HCT116 (cell line): ENCODE measurements around the gene KIRREL1. TPM values are rescaled to one million over a fixed set of nuclear protein-coding genes. Genes with fewer than 3 reads are reported as not detected.

Experiments
- ATAC-seq: fragments of 200-7000 bp; cut with Tn5 transposase; 2 replicates; pipeline ENCODE4 v1.9.1; 2020; ENCODE audit warnings: mild to moderate bottlenecking, moderate library complexity
- BruUV-seq: library from RNA; stranded (reverse); fragments of 400-500 nt; replicated peaks from 2 replicates; lab custom pipeline; 2021; lab: Mats Ljungman, UMichigan
- CTCF ChIA-PET: fragments of 300-600 bp; sonication (Branson Sonifier 250); formaldehyde crosslinking; loops from one replicate; lab custom pipeline; 2021; ENCODE audit warnings: antibody characterized with exemption; lab: Charles Lee
- POLR2A ChIA-PET: fragments of 300-600, 350-600 bp; sonication (Branson Sonifier 250); formaldehyde crosslinking; loops from one replicate; lab custom pipeline; 2021; ENCODE audit warnings: antibody characterized with exemption; lab: Charles Lee
- RAD21 ChIA-PET, 2 experiments: fragments of 300-600 bp; sonication (Branson Sonifier 250); formaldehyde crosslinking; loops; one replicate each; lab custom pipeline; 2023; ENCODE audit warnings: low total read pairs in 2 of 2; ENCODE audit not compliant: uncharacterized antibody in 2 of 2, unreplicated experiment in 2 of 2, low non-redundant PET in 1 of 2; lab: Charles Lee
- DNase-seq: peaks from one replicate; pipeline ENCODE4 v3.0.0-alpha.2; 2010; ENCODE audit warnings: low read depth, low spot score
- H2AFZ ChIP-seq: fragments of 200-600 bp; shearing (Covaris generic), sonication (generic); 2 replicates; pipeline ENCODE4 v1.6.1; 2017; ENCODE audit warnings: low read depth, mixed run types, mixed read lengths, antibody characterized with exemption, low read length; ENCODE audit not compliant: poor library complexity, severe bottlenecking
- H3K27ac ChIP-seq: 2 replicates; pipeline ENCODE4 v1.5.1; 2012; ENCODE audit warnings: low read depth, low read length
- H3K27me3 ChIP-seq: fragments of 200-600 bp; sonication (generic); 2 replicates; pipeline ENCODE4 v1.6.1; 2016; ENCODE audit warnings: mixed run types, low read length, mixed read lengths; ENCODE audit not compliant: insufficient read depth
- H3K36me3 ChIP-seq, 2 experiments: fragments of 200-500 bp in 1 of 2; fragments of 200-600 bp in 1 of 2; sonication (Bioruptor generic) in 1 of 2; sonication (generic) in 1 of 2; 2 replicates each; pipeline versions ENCODE4 v1.5.1 to v1.6.1; 2014 to 2016; ENCODE audit warnings: low read length in 2 of 2, inconsistent platforms in 1 of 2, mixed read lengths in 1 of 2, mixed run types in 1 of 2; ENCODE audit not compliant: insufficient read depth in 2 of 2, control insufficient read depth in 1 of 2
- H3K4me1 ChIP-seq, 2 experiments: fragments of 200-600 bp in 1 of 2; sonication (generic) in 1 of 2; 2 replicates each; pipeline versions ENCODE4 v1.5.1 to v1.6.1; 2012 to 2017; ENCODE audit warnings: low read length in 2 of 2, inconsistent platforms in 1 of 2, mild to moderate bottlenecking in 1 of 2, mixed read lengths in 1 of 2, mixed run types in 1 of 2, moderate library complexity in 1 of 2; ENCODE audit not compliant: insufficient read depth in 2 of 2, control insufficient read depth in 1 of 2
- H3K4me2 ChIP-seq: fragments of 200-600 bp; sonication (generic); 2 replicates; pipeline ENCODE4 v1.6.1; 2017; ENCODE audit warnings: mixed run types, low read length, mixed read lengths
- H3K4me3 ChIP-seq, 2 experiments: fragments of 200-600 bp in 1 of 2; sonication (generic) in 1 of 2; replicated peaks in 1 of 2; 2 replicates each; pipeline ENCODE4 v1.5.1; 2011 to 2016; ENCODE audit warnings: low read length in 2 of 2, control low read depth in 1 of 2, low read depth in 1 of 2, mild to moderate bottlenecking in 1 of 2, mixed read lengths in 1 of 2, mixed run types in 1 of 2
- H3K79me2 ChIP-seq: fragments of 200-600 bp; sonication (generic); 2 replicates; pipeline ENCODE4 v1.6.1; 2017; ENCODE audit warnings: mild to moderate bottlenecking, mixed run types, low read length, moderate library complexity, mixed read lengths; ENCODE audit not compliant: insufficient read depth
- H3K9ac ChIP-seq: fragments of 200-600 bp; sonication (generic); 2 replicates; pipeline ENCODE4 v1.6.1; 2016; ENCODE audit warnings: low read length, mixed read lengths
- H3K9me2 ChIP-seq: fragments of 200-600 bp; sonication (generic), shearing (Covaris generic); 2 replicates; pipeline ENCODE4 v1.6.1; 2017; ENCODE audit warnings: mixed run types, mild to moderate bottlenecking, moderate library complexity; ENCODE audit not compliant: insufficient read depth
- H3K9me3 ChIP-seq, 2 experiments: fragments of 200-500 bp in 1 of 2; fragments of 200-600 bp in 1 of 2; sonication (Bioruptor generic) in 1 of 2; sonication (generic) in 1 of 2; 2 replicates each; pipeline ENCODE4 v1.6.1; 2014 to 2017; ENCODE audit warnings: low read length in 2 of 2, mixed read lengths in 2 of 2, inconsistent platforms in 1 of 2, low read depth in 1 of 2, mild to moderate bottlenecking in 1 of 2, mixed run types in 1 of 2, moderate library complexity in 1 of 2; ENCODE audit not compliant: control insufficient read depth in 1 of 2, insufficient read depth in 1 of 2
- H4K20me1 ChIP-seq: fragments of 200-600 bp; sonication (generic), shearing (Covaris generic); 2 replicates; pipeline ENCODE4 v1.6.1; 2017; ENCODE audit warnings: mixed run types, mild to moderate bottlenecking, moderate library complexity; ENCODE audit not compliant: insufficient read depth
- ATF3 ChIP-seq: IDR thresholded peaks from 2 replicates; pipeline ENCODE4 v1.6.1; 2012
- CEBPB ChIP-seq: IDR thresholded peaks from 2 replicates; pipeline ENCODE4 v1.6.1; 2012; ENCODE audit warnings: low read depth
- CTCF ChIP-seq, 3 experiments: fragments of 200-600 bp in 1 of 3; sonication (generic) in 1 of 3; IDR thresholded peaks in 2 of 3; conservative IDR thresholded peaks in 1 of 3; 2 replicates each; pipeline ENCODE4 v1.5.1; 2012 to 2017; ENCODE audit warnings: low read depth in 2 of 3, low read length in 2 of 3, antibody characterized with exemption in 1 of 3, borderline replicate concordance in 1 of 3, control low read depth in 1 of 3, mild to moderate bottlenecking in 1 of 3, mixed read lengths in 1 of 3, mixed run types in 1 of 3, moderate library complexity in 1 of 3; ENCODE audit not compliant: insufficient read depth in 1 of 3
- FOSL1 ChIP-seq: IDR thresholded peaks from 2 replicates; pipeline ENCODE4 v1.6.1; 2012; ENCODE audit warnings: low read depth
- MAX ChIP-seq: IDR thresholded peaks from 2 replicates; pipeline ENCODE4 v1.6.1; 2012
- POLR2AphosphoS5 ChIP-seq: IDR thresholded peaks from 2 replicates; pipeline ENCODE4 v1.6.1; 2011; ENCODE audit warnings: mild to moderate bottlenecking, low read depth, low read length, moderate library complexity
- RAD21 ChIP-seq: IDR thresholded peaks from 2 replicates; pipeline ENCODE4 v1.6.1; 2012; ENCODE audit warnings: low read depth, mild to moderate bottlenecking
- REST ChIP-seq: IDR thresholded peaks from 2 replicates; pipeline ENCODE4 v1.6.1; 2012; ENCODE audit warnings: low read depth
- SIN3A ChIP-seq: IDR thresholded peaks from 2 replicates; pipeline ENCODE4 v1.6.1; 2012; ENCODE audit warnings: low read depth
- SRF ChIP-seq: IDR thresholded peaks from 2 replicates; pipeline ENCODE4 v1.6.1; 2012; ENCODE audit warnings: low read depth
- YY1 ChIP-seq: IDR thresholded peaks from 2 replicates; pipeline ENCODE4 v1.6.1; 2011; ENCODE audit warnings: low read length, low read depth, moderate library complexity, mild to moderate bottlenecking; ENCODE audit not compliant: insufficient replicate concordance; ENCODE audit errors: extremely low read depth
- ZFX ChIP-seq: fragments of 450-650 bp; IDR thresholded peaks from 2 replicates; pipeline ENCODE4 v1.6.1; 2017
- intact Hi-C: fragments of 100-400 bp; cut with micrococcal nuclease; formaldehyde crosslinking; loops from 2 replicates; pipeline ENCODE4 v1.10.0; 2022
- total RNA-seq: library from RNA; stranded (reverse); gene quantifications from one replicate; pipeline ENCODE4 v1.2.1, GENCODE V29; 2021; ENCODE audit not compliant: unreplicated experiment

KIRREL1 gene
- total RNA-seq, 1 experiment from 2014 or later = 20.0 TPM

- intact Hi-C loops = no loop called here
- H3K9me3 ChIP-seq = no peaks in the 10 kb centered on the region
- BruUV-seq = no TSS peak
- no peak for DNase-seq
- H3K9me2 ChIP-seq = no peaks in the 10 kb centered on the region
- CTCF ChIA-PET = interaction anchor here (1.0 to 3.7 kb wide), 3 partner anchors 12 to 92 kb away, joined by 3 to 13 read pairs (median 7); partner anchors contain the start of gene KIRREL1
- TF ChIP-seq REST (no peak), CTCF (IDR thresholded peaks at IDR 0.05 in 2 of 3, conservative IDR thresholded peaks at IDR 0.05 in 1 of 3; ENCODE audit: borderline replicate concordance in 1 of 3, insufficient read depth in 1 of 3, low read depth in 2 of 3, low read length in 2 of 3) (no peak), ZFX (no peak), RAD21 (no peak), POLR2AphosphoS5 (no peak), YY1 (no peak), ATF3 (no peak), FOSL1 (no peak), MAX (no peak), SRF (no peak), CEBPB (no peak), SIN3A (no peak)
- no peak overlapping the region for H3K9ac ChIP-seq
- no peak for ATAC-seq
- RAD21 ChIA-PET = no interaction called here
- H3K4me3 ChIP-seq = no peak overlapping the region
- no peak overlapping the region for H3K27ac ChIP-seq
- no peaks in the 10 kb centered on the region for H3K27me3 ChIP-seq
- no peaks in the 10 kb centered on the region for H3K79me2 ChIP-seq
- POLR2A ChIA-PET = no interaction called here
- peaks cover 9 to 24% of the 10 kb centered on the region in 2 experiments for H3K36me3 ChIP-seq
- H3K4me2 ChIP-seq = no peak overlapping the region
- no peaks in the 10 kb centered on the region for H4K20me1 ChIP-seq
- no peak overlapping the region for H2AFZ ChIP-seq
- no peaks in the 10 kb centered on the region for H3K4me1 ChIP-seq
Measured at GRCh38 chr1:158084336-158084735, 90.9 kb downstream of the KIRREL1 start.
